Measurements from ENCODE around the gene NAA16.
A peak's percentile ranks its signal among the peaks of the same experiment; 100 is the strongest.
"Not testable (repeated sequence)": the region's sequence is repeated elsewhere in the genome, so short reads cannot be mapped to it uniquely, and the experiment has no call there.

Gene NAA16

DNA sequence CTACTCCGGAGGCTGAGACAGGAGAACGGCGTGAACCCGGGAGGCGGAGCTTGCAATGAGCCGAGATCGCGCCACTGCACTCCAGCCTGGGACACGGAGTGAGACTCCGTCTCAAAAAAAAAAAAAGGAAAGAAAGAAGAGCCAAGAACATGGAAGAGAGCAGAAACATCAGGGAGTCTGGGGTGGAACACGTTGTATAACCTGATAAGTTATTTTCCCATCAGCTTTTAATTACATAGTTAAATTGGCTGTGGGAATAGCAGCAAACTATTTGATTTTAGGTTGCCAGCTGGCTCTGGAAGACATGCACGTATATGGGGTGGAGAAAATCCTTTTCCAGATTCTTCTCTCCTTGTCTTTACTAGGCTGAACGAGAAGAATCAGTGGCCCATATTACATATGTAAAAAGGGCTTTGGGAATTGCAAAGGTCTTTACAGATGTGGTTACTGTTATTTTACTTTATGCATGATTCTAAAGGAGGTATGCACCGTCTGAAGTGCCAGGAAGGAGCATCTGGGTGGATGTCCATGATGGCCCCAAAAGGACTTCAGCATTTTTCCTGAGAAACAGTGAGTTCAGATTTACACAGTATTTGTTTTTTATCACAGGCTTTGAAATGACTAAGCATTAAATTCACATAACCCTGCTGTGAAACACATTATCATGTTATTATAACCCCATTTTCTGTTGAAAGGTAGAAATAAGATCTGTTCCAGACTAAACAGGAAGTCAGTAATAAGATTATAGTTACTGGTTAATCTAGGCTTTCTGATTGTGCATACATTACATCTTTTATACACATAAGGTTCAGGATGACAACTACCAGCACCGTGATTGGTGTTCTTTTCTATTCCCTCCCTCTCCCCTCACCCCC is 4.6 kb upstream of the NAA16 start:
- no peak for DNase-seq

DNA sequence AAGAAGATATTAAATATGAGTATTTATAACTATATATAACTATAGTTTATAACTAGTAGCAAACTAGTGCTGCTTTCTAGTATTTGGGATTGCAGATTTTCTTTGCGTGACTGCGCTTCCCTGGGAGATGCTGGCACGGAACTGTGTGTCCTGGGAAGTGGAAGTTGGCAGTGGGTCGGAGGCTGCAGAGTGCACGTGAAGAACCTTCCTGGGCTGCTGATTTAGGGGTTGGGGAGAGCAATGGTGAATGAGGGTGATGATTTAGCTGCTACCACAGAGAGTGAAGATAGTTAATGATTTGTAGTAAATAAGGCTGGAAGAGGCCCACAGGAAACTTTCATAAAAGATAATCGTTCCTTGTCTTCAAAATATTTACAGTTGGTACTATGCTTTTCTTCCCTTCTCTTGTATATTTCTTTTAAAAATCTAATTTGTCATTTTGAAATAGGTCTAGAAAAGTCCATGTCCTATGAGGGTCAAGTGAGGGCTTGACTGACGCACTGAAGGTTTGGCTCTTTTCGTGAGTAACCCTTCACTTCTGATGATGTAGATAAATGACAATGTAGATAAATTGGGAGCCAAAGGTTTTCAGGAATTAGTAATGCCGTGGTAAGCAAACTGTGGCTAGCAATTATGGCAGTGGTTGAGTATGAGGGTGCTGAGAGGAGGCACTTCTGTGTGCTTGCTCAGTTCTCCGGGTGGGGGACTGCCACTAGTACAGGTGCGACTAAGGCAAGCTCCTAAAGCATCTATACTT is 3.0 kb upstream of the NAA16 start:
- no peak for DNase-seq

DNA sequence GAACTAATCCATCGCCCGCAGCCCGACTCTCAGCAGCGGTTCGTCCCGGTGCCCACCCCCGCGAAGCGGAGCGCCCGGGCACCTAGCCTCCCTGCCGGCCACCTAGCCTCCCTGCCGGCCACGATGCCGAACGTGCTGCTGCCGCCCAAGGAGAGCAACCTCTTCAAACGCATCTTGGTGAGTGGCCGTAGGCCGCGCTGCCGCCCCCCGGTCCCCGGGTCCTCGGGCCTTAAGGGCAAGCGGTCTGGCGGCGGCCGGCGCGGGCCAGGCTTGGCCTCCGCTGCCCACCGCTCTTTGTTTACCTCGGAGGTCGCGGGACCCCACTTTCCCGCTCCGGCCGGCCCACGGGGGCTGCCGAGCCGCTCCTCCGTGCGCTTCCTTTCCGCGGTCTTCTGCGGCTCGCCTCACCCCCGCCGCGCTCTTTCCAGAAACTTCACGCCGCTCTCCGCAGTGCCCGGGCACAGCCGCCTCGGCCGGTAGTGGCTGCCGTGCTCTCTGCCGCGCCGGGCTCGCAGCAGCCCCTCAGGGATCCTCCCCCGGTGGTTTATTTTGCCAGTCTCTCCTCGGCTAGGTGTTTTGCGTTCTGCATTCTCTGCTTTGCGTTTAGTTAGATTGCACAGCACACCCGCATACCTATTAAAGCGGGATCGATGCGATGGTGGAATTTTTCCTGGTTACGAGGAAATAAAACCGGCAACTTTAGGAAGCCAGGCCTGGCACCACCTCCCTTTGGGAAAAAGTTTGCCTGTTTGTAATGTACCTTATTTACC is 524 bp downstream of the NAA16 start:
- DNase-seq = peak in 3 of 4 experiments; percentile 14 to 45 (median 15)

DNA sequence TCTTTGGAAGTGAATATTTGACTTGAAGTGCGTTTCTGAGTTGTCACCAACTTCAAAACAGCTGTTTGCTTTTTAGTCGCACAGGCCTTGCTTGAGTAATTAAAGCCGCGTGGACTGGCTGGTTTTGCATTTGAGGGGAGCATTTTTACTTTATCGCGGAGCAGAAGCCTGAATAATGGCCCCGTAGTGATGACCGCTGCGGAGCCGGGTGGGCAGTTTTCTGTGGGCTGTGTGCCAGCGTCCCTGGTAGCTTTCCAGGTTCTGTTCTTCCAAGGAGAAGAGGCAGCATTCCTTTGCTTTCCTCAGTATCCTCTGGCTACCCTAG is 1.1 kb downstream of the NAA16 start:
- no peak for DNase-seq

DNA sequence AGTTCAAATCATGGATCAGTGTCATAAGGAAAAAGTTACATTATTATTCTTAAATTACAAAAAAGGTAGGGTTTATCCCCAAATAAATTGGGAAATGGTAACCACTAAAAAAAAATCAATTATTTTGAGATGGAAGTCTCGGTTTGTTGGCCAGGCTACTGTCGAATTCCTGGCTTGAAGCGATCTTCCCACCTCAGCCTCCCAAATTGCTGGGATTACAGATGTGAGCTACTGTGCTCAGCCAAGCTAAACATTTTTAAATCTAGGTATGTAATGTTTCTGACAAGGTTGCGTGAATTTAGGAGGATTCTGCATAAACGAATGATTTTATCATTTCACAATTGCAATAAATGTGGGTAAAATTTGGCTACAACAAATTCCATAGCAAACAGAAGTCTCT is 2.0 kb downstream of the NAA16 start:
- no peak for DNase-seq

DNA sequence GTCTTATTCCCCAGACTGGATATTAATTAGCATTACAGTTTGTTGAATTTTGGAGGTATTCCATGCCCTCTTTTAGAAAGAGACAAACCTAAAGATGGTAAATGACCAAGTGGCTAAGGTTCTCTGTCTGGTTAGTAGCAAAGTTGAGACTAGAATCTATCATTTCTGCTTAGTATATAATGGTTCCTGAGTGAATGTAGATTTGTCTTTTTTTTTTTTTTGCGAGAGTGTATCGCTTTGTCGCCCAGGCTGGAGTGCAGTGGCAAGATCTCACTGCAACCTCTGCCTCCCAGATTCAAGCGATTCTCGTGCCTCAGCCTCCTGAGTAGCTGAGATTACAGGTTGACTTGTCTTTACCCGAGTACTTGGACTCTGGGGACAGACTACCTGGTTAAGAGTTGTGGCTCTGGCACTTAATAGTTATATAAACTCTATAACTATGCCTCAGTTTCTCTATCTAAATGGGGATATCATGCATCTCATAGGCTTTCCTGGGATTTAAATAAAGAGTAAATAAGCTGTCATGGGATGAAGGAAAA is 2.7 kb downstream of the NAA16 start:
- DNase-seq = no peak

DNA sequence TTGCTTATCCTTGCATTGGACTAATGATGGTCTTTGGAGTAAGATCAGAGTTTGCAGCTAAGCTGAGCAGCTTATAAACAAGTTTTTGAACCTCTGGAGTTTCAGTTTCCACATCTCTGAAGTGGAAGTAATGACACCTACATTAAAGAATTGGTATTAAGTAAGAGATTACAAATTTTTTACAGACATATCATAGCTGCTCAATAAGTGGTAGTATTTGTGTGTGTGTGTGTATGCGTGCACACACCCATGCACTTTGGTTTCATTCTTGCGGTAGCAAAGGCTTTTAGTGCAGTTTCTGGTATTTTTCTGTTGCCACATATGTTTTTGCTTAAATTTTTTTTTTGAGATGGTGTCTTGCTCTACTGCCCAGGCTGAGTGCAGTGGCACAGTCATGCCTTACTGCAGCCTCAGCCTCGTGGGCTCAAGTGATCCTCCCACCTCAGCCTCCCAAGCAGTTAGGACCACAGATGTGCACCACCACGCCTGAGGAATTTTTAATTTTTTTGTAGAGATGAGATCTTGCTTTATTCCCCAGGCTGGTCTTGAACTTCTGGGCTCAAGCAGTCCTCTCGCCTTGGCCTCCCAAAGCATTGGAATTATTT is 4.5 kb downstream of the NAA16 start:
- no peak for DNase-seq

DNA sequence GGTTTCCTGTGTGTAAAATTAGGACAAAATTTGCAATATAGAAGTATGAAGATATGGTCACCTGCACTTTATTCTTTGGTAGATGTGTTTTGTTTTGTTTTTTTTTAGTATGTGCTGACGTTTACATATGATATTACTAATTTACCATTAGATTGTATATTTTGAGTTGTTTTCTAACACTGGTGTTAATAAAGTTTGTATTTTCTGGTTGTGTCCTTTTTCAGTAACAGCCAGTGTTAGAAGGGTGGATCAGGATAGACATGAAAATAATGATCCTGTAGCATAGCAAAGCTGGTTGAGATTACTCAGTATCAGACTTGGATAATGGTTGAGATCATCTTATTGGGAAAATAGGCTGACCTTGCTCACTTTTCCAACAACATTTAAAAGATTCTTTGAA is 6.2 kb downstream of the NAA16 start:
- DNase-seq = no peak

DNA sequence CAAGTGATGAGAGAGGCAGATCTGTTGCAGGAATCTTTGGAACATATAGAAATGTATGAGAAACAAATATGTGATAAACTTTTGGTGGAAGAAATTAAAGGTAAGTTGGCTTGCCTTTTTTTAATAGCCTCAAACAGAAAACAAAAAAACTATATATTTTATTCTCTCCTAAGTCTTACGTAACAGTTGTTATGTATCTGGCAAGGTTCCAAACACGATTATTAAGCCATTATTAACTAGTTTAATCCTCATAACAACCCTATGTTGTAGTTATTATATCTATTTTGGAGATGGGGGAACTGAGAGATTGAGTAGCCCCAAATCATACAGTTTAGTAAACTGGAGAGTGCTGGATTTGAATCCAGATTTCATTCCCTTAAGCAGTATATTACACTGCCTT is 14.7 kb downstream of the NAA16 start:
- DNase-seq = no peak

DNA sequence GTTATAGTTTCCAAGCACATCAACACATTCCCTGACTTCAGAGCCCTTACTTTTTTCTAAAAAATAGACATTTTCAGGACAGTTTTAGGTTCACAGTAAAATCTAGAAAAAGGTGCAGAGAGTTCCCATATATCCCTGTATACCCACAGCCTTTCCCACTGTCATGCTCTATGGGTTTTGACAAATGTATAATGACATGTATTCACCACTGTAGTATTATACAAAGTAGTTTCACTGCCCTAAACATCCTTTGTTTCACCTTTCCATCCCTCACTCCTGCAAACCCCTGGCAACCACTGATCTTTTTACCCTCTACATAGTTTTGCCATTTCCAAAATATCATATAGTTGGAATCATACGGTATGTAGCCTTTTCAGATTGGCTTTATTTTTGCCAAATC is 15.6 kb downstream of the NAA16 start:
- DNase-seq = no peak

DNA sequence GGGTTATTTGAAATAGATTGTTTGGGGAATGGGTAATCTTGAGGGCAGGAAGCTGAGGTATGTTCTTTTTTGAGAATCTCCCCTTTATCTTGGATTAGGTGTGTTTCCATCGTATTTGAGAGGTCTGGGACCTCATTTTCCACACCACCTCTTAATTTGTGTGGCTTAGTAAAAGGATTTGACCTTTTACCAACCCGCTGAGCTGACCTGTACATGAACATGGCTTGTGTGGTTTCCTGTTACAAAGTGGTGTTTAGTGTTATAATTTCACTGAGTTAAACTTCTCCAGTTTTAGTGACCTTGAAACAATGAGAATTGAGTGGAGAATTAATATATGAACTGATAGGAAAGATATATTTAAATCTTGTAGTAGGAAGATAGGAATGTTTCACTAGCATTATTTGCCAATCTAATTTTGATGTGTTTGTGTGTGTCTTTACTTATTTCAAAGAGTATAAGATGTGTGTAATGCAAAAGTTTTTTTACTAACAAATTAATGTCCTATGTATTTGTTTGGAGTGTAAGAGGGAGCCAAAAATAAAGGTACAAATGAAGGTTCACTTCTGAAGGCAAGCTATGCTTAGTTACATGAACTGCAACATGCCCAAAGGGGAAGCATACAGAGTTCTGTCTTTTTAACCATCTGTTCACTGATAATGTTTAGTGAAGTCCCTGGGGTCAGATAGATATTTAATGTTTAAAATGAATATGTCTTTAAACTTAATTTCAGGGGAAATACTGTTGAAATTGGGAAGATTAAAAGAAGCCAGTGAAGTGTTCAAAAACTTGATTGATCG is 17.1 kb downstream of the NAA16 start:
- no peak for DNase-seq

DNA sequence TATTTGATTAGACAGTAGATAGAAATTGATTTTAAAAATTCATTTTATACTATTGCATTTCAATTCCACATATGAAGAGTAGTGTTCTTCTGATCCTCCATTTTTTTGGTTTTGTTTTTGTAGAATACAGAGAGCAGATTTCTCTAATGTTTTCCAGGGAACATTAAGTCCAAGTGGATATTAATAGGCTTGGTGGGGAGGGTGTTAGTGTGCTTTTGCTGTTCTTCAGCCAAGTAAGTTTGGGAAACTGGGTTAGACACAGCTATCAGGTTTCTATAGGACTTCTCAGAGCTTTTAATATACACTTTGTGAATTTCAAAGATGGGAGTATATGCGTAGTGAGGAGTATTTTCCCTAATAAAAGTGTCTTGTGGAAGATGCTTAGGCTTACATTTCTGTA is 21.8 kb downstream of the NAA16 start:
- DNase-seq = no peak

DNA sequence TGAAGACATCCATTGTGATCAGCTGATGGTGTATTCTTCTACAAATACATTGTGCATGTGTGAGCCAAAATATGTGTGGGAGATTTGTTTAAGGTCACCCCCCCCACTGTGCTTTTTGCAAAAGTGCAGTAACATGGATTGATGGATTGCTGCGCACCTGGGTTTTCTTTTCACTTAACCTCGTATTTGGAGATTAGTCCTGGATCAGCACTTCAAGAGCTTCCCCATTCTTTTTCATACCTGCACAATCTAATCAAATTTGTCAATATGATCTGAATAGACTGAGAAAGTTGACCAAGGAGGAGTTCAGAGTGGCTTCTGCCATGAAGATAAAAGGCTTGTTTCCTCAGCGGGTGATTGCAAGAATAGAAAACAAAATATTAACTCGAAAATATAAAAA is 23.7 kb downstream of the NAA16 start:
- DNase-seq = no peak

DNA sequence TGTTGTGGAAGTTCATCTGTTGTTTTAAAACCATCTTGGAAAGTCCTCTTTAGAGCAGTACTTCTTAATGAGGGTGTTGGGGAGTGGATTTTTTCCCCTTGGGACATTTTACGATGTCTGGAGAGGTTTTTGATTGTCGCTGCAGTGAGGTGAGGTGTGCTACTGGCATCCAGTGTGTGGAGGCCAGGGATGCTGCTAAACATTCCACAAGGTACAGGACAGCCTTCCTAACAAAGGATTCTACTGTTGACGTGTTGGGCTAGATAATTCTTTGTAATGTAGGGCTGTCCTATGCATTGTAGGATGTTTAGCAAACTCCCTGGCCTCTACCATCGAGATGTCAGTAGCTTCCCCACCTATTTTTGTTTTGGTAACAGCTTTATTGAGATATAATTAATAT is 33.3 kb downstream of the NAA16 start:
- DNase-seq = no peak

DNA sequence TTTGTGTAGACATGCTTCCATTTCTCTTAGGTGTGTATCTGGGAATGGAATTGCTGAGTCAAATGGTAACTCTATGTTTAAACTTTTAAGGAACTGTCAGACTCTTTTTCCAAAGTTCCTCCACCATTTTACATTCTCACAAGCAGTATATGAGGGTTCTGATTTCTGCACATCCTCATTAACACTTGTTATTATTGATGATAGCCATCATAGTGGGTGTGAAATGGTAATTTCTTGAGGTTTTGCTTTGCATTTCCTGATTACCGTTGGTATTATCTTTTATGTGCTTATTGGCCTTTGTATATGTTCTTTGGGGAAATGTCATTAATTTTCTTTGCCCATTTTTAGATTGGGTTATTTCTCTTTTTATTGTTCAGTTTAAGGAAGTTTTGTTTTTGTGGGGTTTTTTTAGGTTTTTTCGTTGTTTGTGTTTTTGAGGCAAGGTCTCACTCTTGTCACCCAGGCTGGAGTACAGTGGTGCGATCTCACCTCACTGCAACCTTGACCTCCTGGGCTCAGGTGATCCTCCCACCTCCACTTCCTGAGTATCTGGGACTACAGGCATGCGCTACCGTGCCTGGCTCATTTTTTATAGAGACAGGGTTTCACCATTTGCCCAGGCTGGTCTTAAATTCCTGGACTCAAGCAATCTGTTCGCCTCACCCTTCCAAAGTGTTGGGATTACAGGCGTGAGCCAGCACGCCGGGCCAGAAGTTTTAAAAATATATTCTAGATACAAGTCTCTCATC is 34.3 kb downstream of the NAA16 start:
- no peak for DNase-seq

DNA sequence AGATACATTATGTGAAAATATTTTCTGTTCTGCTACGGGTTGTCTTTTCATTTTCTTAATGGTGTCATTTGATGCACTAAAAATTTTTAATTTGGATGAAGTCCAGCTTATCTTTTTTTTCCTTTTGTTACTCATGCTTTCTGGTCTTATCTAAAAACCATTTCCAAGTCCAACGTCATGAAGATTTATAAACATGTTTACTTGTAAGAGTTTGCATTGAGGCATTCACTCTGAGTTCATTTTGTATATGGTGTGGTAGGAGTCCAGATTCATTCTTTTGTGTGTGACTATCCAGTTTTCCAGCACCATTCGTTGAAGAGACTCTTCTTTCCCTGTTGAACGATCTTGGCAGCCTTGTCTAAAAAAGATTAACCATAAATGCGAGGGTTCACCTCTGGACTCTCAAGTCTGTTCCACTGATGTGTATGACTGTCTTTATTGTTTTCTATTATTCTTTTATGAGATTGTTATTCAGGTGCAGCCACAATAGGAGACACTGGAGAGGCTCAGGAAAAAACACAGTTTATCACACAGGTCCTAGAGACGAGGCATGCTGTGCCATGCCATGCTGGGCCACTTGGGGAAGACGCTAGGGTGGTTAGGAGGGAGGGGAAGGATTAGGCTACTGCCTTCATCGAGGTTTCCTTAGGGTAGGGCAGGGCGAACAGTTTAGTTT is 35.0 kb downstream of the NAA16 start:
- no peak for DNase-seq

DNA sequence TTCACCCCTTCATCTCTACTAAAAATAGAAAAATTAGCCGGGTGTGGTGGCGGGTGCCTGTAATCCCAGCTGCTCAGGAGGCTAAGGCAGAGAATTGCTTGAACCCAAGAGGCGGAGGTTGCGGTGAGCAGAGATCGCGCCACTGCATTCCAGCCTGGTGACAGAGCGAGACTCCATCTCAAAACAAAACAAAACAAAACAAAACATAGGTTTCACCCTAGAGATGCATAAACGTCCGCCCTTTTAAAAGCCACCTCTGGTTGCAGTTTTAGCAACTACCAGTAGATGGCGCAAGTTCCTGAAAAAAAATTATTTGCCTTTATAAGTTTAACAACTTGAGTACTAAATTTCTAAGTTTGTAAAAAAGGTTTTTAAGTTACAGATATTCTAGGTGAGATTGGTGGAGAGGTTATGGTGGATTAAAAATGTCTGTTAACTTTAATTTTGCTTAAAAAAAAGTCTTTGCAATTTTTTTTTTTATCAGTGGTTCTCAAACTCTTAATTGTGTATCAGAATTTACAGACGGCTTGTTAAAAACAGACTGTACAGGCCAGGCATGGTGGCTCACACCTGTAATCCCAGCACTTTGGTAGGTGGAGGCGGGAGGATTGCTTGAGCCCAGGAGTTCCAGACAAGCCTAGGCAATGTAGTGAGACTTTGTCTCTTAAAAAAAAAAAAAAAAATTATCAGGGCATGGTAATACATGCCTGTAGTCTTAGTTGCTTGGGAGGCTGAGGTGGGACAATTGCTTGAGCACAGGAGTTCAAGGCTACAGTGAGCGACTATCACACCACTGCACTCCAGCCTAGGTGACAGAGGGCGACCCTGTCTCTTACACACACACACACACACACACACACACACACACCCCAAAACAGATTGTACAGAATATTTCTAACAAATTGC is 42.1 kb downstream of the NAA16 start:
- DNase-seq = peak in 2 of 4 experiments; percentile 7 to 11

DNA sequence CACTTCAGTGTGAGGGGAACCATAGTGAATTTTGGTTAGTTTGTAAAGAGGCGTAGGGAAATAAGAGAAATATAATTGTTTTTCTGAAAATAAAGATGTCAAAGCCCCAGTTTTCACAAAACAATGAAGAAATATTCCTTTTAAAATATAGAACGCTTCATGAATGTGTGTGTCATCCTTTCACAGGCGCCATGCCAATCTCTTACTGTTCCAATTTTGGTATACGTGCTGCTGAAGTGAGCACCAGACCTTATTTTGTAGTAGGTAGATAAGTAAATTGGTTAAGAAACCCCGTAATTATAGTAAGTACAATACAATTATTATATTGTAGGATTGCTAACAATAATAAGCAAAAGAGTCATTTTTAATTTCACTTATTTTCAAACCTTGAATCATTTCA is 43.3 kb downstream of the NAA16 start:
- no peak for DNase-seq

DNA sequence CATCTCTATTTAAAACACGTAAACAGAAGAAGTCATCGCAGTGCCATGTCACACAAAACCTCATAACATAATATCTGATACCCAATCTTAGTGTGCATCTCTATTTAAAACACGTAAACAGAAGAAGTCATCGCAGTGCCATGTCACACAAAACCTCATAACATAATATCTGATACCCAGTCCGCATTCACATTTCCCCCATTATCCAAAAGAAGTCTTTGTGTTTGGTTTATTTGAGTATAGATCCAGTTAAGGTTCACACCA is 45.2 kb downstream of the NAA16 start:
- DNase-seq = not testable (repeated sequence)

DNA sequence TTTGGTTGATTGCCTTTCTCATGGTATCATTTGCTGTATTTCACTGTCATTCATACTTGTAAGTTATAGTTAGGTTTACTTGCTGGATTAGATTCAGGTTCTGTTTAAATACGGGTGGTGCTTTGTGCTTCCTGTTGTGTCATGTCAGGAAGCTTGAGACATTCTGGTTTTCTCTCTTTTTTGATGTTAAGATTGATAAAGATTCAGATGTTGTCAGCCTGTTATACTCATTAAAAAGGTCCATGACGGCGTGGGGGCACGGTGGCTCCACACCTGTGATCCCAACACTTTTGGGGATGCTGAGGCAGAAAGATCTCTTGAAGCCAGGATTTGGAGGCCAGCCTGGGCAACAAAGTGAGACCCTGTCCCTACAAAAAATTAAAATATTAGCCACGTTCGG is 45.7 kb downstream of the NAA16 start:
- DNase-seq = peak in 1 of 4 experiments; percentile 11

All from activated naive CD4-positive, alpha-beta T cell (primary cell).